K562 (cell line): ENCODE data around the gene CIAO2B. TPM values are rescaled to one million over a fixed set of nuclear protein-coding genes. Genes with fewer than 3 reads are reported as not detected.

Source experiments
- DNMT1 ChIP-seq: fragments of 450-650 bp; IDR thresholded peaks from 2 replicates; pipeline ENCODE4 v1.6.1; 2016; ENCODE audit warnings: antibody characterized with exemption, mild to moderate bottlenecking
- NFE2 ChIP-seq: IDR thresholded peaks from 2 replicates; pipeline ENCODE4 v1.6.1; 2014; ENCODE audit warnings: antibody characterized with exemption, low read depth
- PTTG1 ChIP-seq: fragments of 450-650 bp; IDR thresholded peaks from 2 replicates; pipeline ENCODE4 v1.6.1; 2016; ENCODE audit warnings: low read depth, mild to moderate bottlenecking, missing genetic modification characterization, missing compliant biosample characterization
- SMAD3 ChIP-seq: fragments of 450-650 bp; formaldehyde crosslinking; conservative IDR thresholded peaks from 2 replicates; pipeline ENCODE4 v1.4.0; 2020; ENCODE audit warnings: mild to moderate bottlenecking
- SP2 ChIP-seq: IDR thresholded peaks from 2 replicates; pipeline ENCODE4 v1.6.1; 2011; ENCODE audit warnings: mild to moderate bottlenecking, low read depth, low read length, moderate library complexity; ENCODE audit not compliant: poor library complexity, severe bottlenecking; ENCODE audit errors: extremely low read depth
- SRSF1 ChIP-seq: fragments of 200-400 bp; formaldehyde crosslinking; IDR thresholded peaks from 2 replicates; pipeline ENCODE4 v1.6.1; 2017; ENCODE audit warnings: mild to moderate bottlenecking, low read depth, low read length, moderate library complexity
- TAL1 ChIP-seq: fragments of 450-650 bp; IDR thresholded peaks from 2 replicates; pipeline ENCODE4 v1.6.1; 2016; ENCODE audit warnings: mild to moderate bottlenecking
- TEAD1 ChIP-seq, 2 experiments: fragments of 450-650 bp in 1 of 2; sonication (generic) in 1 of 2; formaldehyde crosslinking; IDR thresholded peaks; 2 replicates each; pipeline versions ENCODE4 v1.4.0 to v1.8.0; 2020 to 2022; ENCODE audit warnings: mild to moderate bottlenecking in 2 of 2, missing genetic modification reagents in 1 of 2
- ZNF121 ChIP-seq: sonication (generic); formaldehyde crosslinking; conservative IDR thresholded peaks from 2 replicates; pipeline ENCODE4 v1.8.0; 2022; ENCODE audit warnings: missing genetic modification reagents
- ZNF23 ChIP-seq: fragments of 250-450 bp; sonication (Bioruptor Pico); IDR thresholded peaks from 2 replicates; pipeline ENCODE4 v1.4.0; 2020; ENCODE audit warnings: mild to moderate bottlenecking
- ZNF77 ChIP-seq: fragments of 250-450 bp; sonication (Bioruptor Pico); IDR thresholded peaks from 2 replicates; pipeline ENCODE4 v1.5.0; 2020
- polyA plus RNA-seq, 8 experiments: library from polyadenylated mRNA; depleted of rRNA in 4 of 8; stranded (reverse) in 5 of 8; unstranded in 3 of 8; fragments of >200 nt; fragmentation: Nextera tagmentation in 2 of 8; fragmentation: Illumina TruSeq in 1 of 8; extraction: Ambion mirVana in 2 of 8; extraction: Trizol in 1 of 8; gene quantifications; 2 replicates each; pipeline versions ENCODE4 v1.2.1 to v1.2.3, GENCODE V29; 2011 to 2014; ENCODE audit warnings: inconsistent platforms in 1 of 8, missing spikeins in 1 of 8
- total RNA-seq, 7 experiments: library from RNA; depleted of rRNA in 6 of 7; stranded (reverse); fragments of >200 nt in 6 of 7; fragmentation: Illumina TruSeq in 2 of 7; extraction: Trizol in 2 of 7; gene quantifications; 2 replicates each; pipeline versions ENCODE4 v1.2.1 to v1.2.3, GENCODE V29; 2011 to 2021; ENCODE audit warnings: low replicate concordance in 1 of 7
- TF ChIP-seq, protein P1 (sequence below): sonication (generic); IDR thresholded peaks from 2 replicates; pipeline ENCODE4 v1.6.1; 2016
- TF ChIP-seq, protein P2 (sequence below): sonication (generic); formaldehyde crosslinking; IDR thresholded peaks from 2 replicates; pipeline ENCODE4 v1.8.0; 2022; ENCODE audit warnings: mild to moderate bottlenecking, missing genetic modification reagents, borderline replicate concordance
- TF ChIP-seq, protein P3 (sequence below): fragments of 250-450 bp; sonication (Bioruptor Pico); IDR thresholded peaks from 2 replicates; pipeline ENCODE4 v1.4.0; 2020; ENCODE audit warnings: mild to moderate bottlenecking, moderate library complexity
- TF ChIP-seq, protein P4 (sequence below): fragments of 450-650 bp; IDR thresholded peaks from 2 replicates; pipeline ENCODE4 v1.7.1; 2018; ENCODE audit warnings: mild to moderate bottlenecking, low read depth; ENCODE audit not compliant: partially characterized antibody
- TF ChIP-seq, protein P5 (sequence below): sonication (generic); formaldehyde crosslinking; IDR thresholded peaks from 2 replicates; pipeline ENCODE4 v1.9.0; 2022; ENCODE audit warnings: mild to moderate bottlenecking, missing genetic modification reagents
- TF ChIP-seq, protein P6 (sequence below): sonication (generic); formaldehyde crosslinking; IDR thresholded peaks from 2 replicates; pipeline ENCODE4 v1.5.0; 2020; ENCODE audit warnings: missing genetic modification reagents

Gene CIAO2B
- total and polyA plus RNA-seq, 9 of the 15 experiments (the other 6 are each of a cell fraction or from before 2014, with no cell fraction given), result 86.8 to 182 (median 113) TPM

DNA sequence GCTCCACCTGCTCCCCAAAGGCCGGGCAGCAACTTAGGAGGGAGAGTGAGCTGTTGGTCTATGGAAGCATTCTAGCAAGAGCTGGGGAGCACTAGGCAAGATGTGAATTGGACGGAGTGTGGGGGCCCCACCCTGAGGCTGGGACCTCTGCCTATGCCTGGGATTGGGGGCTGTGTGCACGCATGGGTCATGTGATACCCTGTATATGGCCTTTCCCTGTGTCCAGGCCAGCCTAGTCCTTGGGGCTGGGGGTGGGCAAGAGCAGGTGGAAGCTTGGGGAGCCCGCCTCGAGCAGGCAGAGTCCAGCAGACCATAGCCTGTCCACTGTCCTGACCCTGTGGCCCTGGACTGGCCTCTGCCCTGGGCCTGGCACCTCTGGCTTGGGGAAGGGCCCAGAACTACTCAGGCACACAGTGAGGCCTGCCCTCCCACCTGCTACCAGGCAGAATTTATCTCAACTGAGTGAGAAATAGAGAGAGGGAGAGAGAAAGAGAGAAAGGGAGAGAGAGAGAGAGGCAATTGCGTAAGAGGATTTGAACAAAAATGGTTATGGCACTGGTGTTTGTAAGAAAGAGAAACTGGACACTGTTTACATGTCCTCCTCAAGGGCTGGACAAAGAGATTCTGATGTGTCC lies 34.8 kb downstream of the CIAO2B start (continued):
- TF ChIP-seq, protein P1, sequence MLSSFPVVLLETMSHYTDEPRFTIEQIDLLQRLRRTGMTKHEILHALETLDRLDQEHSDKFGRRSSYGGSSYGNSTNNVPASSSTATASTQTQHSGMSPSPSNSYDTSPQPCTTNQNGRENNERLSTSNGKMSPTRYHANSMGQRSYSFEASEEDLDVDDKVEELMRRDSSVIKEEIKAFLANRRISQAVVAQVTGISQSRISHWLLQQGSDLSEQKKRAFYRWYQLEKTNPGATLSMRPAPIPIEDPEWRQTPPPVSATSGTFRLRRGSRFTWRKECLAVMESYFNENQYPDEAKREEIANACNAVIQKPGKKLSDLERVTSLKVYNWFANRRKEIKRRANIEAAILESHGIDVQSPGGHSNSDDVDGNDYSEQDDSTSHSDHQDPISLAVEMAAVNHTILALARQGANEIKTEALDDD, result no peak
- TF ChIP-seq, protein P2, sequence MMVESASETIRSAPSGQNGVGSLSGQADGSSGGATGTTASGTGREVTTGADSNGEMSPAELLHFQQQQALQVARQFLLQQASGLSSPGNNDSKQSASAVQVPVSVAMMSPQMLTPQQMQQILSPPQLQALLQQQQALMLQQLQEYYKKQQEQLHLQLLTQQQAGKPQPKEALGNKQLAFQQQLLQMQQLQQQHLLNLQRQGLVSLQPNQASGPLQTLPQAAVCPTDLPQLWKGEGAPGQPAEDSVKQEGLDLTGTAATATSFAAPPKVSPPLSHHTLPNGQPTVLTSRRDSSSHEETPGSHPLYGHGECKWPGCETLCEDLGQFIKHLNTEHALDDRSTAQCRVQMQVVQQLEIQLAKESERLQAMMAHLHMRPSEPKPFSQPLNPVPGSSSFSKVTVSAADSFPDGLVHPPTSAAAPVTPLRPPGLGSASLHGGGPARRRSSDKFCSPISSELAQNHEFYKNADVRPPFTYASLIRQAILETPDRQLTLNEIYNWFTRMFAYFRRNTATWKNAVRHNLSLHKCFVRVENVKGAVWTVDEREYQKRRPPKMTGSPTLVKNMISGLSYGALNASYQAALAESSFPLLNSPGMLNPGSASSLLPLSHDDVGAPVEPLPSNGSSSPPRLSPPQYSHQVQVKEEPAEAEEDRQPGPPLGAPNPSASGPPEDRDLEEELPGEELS (CRISPR knock-in tag), result 0 out of 2 replicates have a peak, but pooled peaks have one; percentile 47
- TF ChIP-seq, protein P3, sequence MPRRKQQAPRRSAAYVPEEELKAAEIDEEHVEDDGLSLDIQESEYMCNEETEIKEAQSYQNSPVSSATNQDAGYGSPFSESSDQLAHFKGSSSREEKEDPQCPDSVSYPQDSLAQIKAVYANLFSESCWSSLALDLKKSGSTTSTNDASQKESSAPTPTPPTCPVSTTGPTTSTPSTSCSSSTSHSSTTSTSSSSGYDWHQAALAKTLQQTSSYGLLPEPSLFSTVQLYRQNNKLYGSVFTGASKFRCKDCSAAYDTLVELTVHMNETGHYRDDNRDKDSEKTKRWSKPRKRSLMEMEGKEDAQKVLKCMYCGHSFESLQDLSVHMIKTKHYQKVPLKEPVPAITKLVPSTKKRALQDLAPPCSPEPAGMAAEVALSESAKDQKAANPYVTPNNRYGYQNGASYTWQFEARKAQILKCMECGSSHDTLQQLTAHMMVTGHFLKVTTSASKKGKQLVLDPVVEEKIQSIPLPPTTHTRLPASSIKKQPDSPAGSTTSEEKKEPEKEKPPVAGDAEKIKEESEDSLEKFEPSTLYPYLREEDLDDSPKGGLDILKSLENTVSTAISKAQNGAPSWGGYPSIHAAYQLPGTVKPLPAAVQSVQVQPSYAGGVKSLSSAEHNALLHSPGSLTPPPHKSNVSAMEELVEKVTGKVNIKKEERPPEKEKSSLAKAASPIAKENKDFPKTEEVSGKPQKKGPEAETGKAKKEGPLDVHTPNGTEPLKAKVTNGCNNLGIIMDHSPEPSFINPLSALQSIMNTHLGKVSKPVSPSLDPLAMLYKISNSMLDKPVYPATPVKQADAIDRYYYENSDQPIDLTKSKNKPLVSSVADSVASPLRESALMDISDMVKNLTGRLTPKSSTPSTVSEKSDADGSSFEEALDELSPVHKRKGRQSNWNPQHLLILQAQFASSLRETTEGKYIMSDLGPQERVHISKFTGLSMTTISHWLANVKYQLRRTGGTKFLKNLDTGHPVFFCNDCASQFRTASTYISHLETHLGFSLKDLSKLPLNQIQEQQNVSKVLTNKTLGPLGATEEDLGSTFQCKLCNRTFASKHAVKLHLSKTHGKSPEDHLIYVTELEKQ (CRISPR knock-in tag), result no peak
- TF ChIP-seq ZNF77 (CRISPR knock-in tag) (no peak), NFE2 (no peak), SMAD3 (no peak), SP2 (no peak), PTTG1 (tag) (peak; percentile 84; the same call in 1 of the 2 replicates), TAL1 (peak; percentile 14; the same call in 1 of the 2 replicates), TEAD1 (CRISPR knock-in tag; IDR thresholded peaks at IDR 0.05) (peak in 1 of 2 experiments; percentile 69; a peak in 3 of 4 replicates), ZNF23 (CRISPR knock-in tag) (no peak), ZNF121 (CRISPR knock-in tag) (no peak), SRSF1 (no peak), DNMT1 (0 out of 2 replicates have a peak, but pooled peaks have one; percentile 41)
- TF ChIP-seq, protein P4, sequence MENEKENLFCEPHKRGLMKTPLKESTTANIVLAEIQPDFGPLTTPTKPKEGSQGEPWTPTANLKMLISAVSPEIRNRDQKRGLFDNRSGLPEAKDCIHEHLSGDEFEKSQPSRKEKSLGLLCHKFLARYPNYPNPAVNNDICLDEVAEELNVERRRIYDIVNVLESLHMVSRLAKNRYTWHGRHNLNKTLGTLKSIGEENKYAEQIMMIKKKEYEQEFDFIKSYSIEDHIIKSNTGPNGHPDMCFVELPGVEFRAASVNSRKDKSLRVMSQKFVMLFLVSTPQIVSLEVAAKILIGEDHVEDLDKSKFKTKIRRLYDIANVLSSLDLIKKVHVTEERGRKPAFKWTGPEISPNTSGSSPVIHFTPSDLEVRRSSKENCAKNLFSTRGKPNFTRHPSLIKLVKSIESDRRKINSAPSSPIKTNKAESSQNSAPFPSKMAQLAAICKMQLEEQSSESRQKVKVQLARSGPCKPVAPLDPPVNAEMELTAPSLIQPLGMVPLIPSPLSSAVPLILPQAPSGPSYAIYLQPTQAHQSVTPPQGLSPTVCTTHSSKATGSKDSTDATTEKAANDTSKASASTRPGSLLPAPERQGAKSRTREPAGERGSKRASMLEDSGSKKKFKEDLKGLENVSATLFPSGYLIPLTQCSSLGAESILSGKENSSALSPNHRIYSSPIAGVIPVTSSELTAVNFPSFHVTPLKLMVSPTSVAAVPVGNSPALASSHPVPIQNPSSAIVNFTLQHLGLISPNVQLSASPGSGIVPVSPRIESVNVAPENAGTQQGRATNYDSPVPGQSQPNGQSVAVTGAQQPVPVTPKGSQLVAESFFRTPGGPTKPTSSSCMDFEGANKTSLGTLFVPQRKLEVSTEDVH, result peak; percentile 19
- TF ChIP-seq, protein P5, sequence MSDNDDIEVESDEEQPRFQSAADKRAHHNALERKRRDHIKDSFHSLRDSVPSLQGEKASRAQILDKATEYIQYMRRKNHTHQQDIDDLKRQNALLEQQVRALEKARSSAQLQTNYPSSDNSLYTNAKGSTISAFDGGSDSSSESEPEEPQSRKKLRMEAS (CRISPR knock-in tag), result peak; percentile 51
- TF ChIP-seq, protein P6, sequence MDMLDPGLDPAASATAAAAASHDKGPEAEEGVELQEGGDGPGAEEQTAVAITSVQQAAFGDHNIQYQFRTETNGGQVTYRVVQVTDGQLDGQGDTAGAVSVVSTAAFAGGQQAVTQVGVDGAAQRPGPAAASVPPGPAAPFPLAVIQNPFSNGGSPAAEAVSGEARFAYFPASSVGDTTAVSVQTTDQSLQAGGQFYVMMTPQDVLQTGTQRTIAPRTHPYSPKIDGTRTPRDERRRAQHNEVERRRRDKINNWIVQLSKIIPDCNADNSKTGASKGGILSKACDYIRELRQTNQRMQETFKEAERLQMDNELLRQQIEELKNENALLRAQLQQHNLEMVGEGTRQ (CRISPR knock-in tag), result peak; percentile 5; the same call in 1 of the 2 replicates
